HepG2 (cell line): ENCODE data around the gene SOAT1.

Experiments
- ZNF3 ChIP-seq: IDR thresholded peaks from 2 replicates; pipeline ENCODE4 v1.7.0; 2017; ENCODE audit warnings: inconsistent platforms
- TF ChIP-seq, protein P1 (sequence below): sonication (generic); formaldehyde crosslinking; IDR thresholded peaks from 2 replicates; pipeline ENCODE4 v1.8.0; 2022; ENCODE audit warnings: mild to moderate bottlenecking, missing genetic modification reagents, borderline replicate concordance

DNA sequence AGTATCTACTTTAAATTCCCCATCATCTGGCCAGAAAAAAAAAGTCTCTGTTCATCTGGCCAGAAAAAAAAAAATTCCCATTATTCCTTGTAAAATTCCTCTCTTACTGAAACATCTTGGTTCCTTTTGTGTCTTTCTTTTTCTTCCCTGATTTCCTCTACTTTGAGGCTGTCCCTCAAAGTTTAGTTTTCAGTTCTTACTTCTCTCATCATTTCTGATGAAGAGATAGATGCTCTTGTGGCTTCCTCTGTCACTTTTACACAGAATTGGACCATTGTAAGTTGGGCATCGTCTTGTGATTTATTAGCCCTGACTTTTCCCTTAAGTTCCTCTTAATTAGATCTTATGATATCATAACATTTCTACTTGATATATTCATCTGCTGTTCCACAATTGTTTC is 6.5 kb downstream of the SOAT1 start:
- no peak for TF ChIP-seq ZNF3 (CRISPR knock-in tag)
- TF ChIP-seq, protein P1, sequence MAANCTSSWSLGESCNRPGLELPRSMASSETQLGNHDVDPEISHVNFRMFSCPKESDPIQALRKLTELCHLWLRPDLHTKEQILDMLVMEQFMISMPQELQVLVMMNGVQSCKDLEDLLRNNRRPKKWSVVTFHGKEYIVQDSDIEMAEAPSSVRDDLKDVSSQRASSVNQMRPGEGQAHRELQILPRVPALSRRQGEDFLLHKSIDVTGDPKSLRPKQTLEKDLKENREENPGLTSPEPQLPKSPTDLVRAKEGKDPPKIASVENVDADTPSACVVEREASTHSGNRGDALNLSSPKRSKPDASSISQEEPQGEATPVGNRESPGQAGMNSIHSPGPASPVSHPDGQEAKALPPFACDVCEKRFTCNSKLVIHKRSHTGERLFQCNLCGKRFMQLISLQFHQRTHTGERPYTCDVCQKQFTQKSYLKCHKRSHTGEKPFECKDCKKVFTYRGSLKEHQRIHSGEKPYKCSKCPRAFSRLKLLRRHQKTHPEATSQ (CRISPR knock-in tag), result no peak
